Mesodermal cell (in vitro differentiated cells): ENCODE results near the gene SEH1L.
"Not testable (repeated sequence)": the region's sequence is repeated elsewhere in the genome, so short reads cannot be mapped to it uniquely, and the experiment has no call there.

Source experiments
- H3K27ac ChIP-seq: 2 replicates; pipeline ENCODE4 v1.7.0; 2013; ENCODE audit warnings: mild to moderate bottlenecking, low read depth, low read length, moderate library complexity; ENCODE audit not compliant: severe bottlenecking
- H3K36me3 ChIP-seq: 2 replicates; pipeline ENCODE4 v1.7.1; 2013; ENCODE audit warnings: mild to moderate bottlenecking, low read length, moderate library complexity; ENCODE audit not compliant: control insufficient read depth, insufficient read depth
- H3K4me1 ChIP-seq: one replicate; pipeline ENCODE4 v1.7.1; 2013; ENCODE audit warnings: mild to moderate bottlenecking, low read length; ENCODE audit not compliant: insufficient read depth, control insufficient read depth, poor library complexity, severe bottlenecking
- H3K4me3 ChIP-seq: 2 replicates; pipeline ENCODE4 v1.7.0; 2013; ENCODE audit warnings: low read length, control low read depth, mild to moderate bottlenecking; ENCODE audit not compliant: insufficient read depth, poor library complexity, severe bottlenecking; ENCODE audit errors: extremely low read depth
- H3K9me3 ChIP-seq: 2 replicates; pipeline ENCODE4 v1.7.1; 2013; ENCODE audit warnings: mild to moderate bottlenecking, low read length, moderate library complexity; ENCODE audit not compliant: control insufficient read depth
- WGBS, 2 experiments: methylation state at CpG; one replicate each; pipeline ENCODE4 v1.1.5; 2013; ENCODE audit warnings: missing lambda C conversion rate in 2 of 2; ENCODE audit not compliant: insufficient coverage in 2 of 2; 5-methylcytosine and 5-hydroxymethylcytosine counted together

Gene SEH1L

GRCh38 chr18:12995952-12996477, 48.2 kb downstream of the SEH1L start:
- WGBS, 2 experiments = 94 to 97% methylated on average over 6 of the region's 6 CpGs
- Histone ChIP-seq H3K27ac (no peak overlapping the region), H3K9me3 (no peaks in the 10 kb centered on the region), H3K4me3 (no peak overlapping the region), H3K36me3 (peaks cover 21% of the 10 kb centered on the region), H3K4me1 (no peaks in the 10 kb centered on the region)

- Histone ChIP-seq H3K27ac (no peak overlapping the region), H3K36me3 (peaks cover 28% of the 10 kb centered on the region), H3K9me3 (no peaks in the 10 kb centered on the region), H3K4me1 (no peaks in the 10 kb centered on the region), H3K4me3 (no peak overlapping the region)
- whole genome bisulfite sequencing, 2 experiments = 94 to 97% methylated on average over 10 of the region's 10 CpGs
Measured at GRCh38 chr18:12996661-12997292, 49.0 kb downstream of the SEH1L start.

DNA sequence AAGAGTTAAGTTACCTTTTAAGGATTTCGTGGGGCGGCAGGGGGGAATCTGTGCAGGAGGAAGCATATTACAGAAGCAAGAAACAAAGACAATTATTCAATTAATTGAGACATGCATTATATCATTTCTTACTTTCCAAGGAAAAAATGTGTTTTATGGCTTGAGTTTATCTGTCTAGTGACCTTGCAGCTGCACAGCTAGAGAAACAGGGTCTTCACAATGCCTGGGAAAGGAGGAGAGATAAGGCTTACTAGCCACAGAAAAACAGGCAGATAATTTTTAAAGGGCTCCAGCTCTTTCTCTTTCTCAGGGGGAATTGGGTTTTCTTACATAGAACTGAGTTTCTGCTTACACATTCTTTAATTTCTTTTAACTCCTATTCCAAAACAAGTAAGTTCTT, 49.5 kb downstream of the SEH1L start:
- WGBS, 2 experiments = 100% methylated on average over 1 of the region's 2 CpGs; no CpG with 5 or more reads in 1 of the 2 experiments
- H3K36me3 ChIP-seq = peaks cover 30% of the 10 kb centered on the region
- not testable (repeated sequence) for H3K4me1 ChIP-seq

DNA sequence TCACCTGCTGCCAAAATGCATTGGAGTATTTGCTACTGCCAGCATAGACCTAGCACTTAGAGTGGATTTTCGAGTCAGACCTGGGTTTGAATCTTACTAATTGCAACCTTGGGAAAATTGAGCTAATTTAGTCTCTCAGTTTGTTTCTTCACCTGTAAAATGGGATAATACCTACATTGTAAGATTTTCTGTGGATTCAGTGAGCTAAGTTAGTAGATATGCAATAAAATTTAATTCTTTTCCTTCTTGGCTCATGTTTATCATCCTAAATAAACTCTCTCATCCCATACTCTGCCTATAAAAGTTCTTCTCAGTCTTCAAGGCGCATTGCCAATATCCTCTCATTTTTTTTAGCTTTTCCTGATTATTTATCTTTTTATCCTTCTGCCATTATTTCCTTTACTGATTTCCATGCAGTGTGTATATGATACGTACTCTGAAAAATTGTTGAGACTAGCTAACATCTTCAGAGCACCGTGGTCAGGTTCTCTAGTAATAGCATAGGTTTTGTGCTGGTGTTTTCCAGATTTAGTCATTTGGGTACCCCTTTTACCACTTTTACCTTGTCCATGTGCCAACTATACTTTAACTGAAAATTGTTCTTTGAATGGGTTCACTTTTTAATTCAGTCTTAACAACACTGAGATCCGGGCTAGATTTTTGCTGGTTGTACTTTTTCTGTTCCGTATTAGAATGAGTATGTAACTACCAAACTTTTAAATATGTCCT, 50.7 kb downstream of the SEH1L start:
- no peaks in the 10 kb centered on the region for H3K9me3 ChIP-seq
- no peaks in the 10 kb centered on the region for H3K4me1 ChIP-seq
- peaks cover 30% of the 10 kb centered on the region for H3K36me3 ChIP-seq
- H3K4me3 ChIP-seq = no peak overlapping the region
- H3K27ac ChIP-seq = no peak overlapping the region
- 100% methylated on average over 2 of the region's 6 CpGs; no CpG with 5 or more reads in 1 of the 2 experiments for WGBS, 2 experiments

More for the DNA sequence above, 49.5 kb downstream of the SEH1L start:
- not testable (repeated sequence) for H3K9me3 ChIP-seq, H3K27ac ChIP-seq, H3K4me3 ChIP-seq

DNA sequence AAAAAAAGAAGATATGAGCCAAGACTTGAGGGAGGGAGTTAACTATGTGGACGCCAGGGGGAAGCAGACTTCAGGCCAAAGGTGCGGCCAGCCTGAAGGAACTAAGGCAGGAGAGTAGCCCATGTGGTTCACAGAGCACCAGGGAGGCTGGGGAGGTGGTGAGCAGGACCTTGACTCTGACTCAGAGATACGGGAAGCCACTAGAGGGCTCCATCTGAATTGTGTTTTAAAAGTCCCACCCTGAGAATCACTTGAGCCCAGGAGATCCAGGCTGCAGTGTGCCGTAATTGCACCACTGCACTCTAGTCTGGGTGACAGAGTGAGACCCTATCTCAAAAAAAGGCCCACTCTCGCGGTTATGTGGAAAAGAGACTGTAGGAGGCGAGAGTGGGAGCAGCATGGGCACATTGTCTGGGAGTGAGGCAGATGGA, 55.7 kb downstream of the SEH1L start:
- Histone ChIP-seq H3K4me1 (no peaks in the 10 kb centered on the region), H3K27ac (no peak overlapping the region), H3K9me3 (no peaks in the 10 kb centered on the region), H3K36me3 (peaks cover 57% of the 10 kb centered on the region), H3K4me3 (no peak overlapping the region)
- 57 to 75% methylated on average over 5 to 7 of the region's 7 CpGs for WGBS, 2 experiments

DNA sequence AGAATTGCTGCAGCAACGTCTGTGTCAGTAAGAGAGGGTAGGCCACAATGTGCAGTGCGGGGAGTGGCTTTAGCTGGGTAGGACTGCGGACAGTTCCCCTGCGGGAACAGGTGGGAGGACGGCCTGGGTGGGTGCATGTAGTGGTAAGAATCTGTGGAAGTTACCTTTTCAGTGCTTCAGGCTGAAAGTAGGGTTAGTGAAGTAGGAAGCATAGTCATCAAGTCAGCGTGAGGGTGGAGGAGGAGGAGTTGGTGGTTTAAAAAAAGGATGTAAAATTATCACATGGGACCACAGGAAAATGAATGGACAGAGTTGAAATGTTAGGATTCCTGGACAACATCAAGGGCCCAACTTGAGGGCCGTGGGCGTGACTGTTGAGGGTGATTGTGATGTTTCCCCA, 56.6 kb downstream of the SEH1L start:
- no peak overlapping the region for H3K27ac ChIP-seq
- H3K9me3 ChIP-seq = no peaks in the 10 kb centered on the region
- peaks cover 66% of the 10 kb centered on the region for H3K36me3 ChIP-seq
- H3K4me1 ChIP-seq = no peaks in the 10 kb centered on the region
- 95 to 98% methylated on average over 8 of the region's 8 CpGs for WGBS, 2 experiments
- no peak overlapping the region for H3K4me3 ChIP-seq

GRCh38 chr18:13005289-13005688, 57.5 kb downstream of the SEH1L start:
- Histone ChIP-seq H3K36me3 (peaks cover 72% of the 10 kb centered on the region), H3K4me1 (no peaks in the 10 kb centered on the region), H3K27ac (no peak overlapping the region), H3K9me3 (no peaks in the 10 kb centered on the region), H3K4me3 (no peak overlapping the region)
- 100% methylated on average over 1 of the region's 1 CpG for WGBS, 2 experiments

DNA sequence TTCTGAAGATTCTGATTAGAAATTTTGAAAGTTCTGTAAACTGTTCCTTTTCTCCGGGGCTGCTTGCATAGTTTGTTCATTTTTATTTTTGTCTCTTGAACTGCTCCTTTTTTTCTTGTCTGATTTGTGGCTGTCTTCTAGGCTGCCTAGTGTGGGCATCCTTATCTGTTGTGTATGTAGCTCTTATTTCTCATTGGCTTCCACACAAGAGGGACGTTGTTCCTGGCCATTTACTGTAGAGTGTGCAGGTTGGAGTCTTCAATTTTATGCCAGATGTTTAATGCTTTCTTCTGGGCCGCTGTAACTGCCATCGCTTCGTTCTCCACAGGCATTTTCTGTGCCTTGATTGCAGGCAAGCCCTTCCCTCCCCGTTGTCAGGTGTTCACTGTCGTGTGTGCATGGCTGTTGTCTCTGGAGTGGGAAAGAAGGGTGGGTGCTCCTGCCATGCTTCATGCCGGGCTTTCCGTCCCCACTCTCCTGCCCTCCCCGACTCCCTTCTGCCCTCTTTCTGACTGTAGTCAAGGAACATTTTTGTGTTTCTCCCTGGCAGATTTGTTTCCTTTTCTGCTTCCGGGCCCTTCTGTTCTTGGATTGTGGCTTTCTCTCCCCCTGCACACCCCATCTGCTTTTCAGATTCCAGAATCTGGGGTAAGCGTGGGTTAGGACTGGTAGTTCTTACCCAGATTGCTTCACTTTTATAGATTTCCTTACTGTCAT, 58.9 kb downstream of the SEH1L start:
- 90 to 98% methylated on average over 9 of the region's 12 CpGs for WGBS, 2 experiments
- no peak overlapping the region for H3K4me3 ChIP-seq
- H3K4me1 ChIP-seq = no peaks in the 10 kb centered on the region
- H3K9me3 ChIP-seq = no peaks in the 10 kb centered on the region
- H3K27ac ChIP-seq = no peak overlapping the region
- peaks cover 72% of the 10 kb centered on the region for H3K36me3 ChIP-seq

DNA sequence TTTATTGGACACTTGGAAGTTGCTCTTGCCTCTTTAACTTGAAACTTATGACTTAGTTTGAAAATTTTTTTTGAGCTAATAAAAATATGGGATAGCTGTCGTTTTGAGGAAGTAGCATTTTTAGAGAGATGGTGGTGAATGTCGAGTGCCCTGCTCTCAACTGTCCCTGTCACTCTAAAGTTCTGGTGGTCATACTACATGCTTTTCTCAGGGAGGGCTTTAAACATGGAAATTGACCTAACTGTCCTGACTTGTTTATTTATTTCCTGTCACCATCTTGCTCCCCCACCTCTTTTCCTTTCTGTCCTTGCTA, 59.4 kb downstream of the SEH1L start:
- peaks cover 75% of the 10 kb centered on the region for H3K36me3 ChIP-seq
- H3K9me3 ChIP-seq = no peaks in the 10 kb centered on the region
- no peak overlapping the region for H3K4me3 ChIP-seq
- H3K27ac ChIP-seq = no peak overlapping the region
- H3K4me1 ChIP-seq = no peaks in the 10 kb centered on the region
- WGBS, 2 experiments = no CpG with 5 or more reads among the region's 2 CpGs

DNA sequence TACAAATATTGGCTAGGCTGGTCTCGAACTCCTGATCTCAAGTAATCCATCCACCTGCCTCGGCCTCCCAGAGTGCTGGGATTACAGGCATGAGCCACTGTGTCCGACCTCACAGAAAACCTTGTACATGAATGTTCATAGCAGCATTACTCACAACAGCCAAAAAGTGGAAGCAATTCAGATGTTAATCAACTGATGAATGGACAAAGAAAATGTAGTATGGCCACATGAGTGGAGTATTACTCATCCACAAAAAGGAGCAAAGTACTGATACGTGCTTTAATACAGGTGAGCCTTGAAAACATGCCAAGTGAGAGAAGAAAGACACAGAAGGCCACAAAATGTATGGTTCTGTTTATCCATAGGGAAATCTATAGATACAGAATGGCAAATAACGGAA, 63.9 kb downstream of the SEH1L start:
- H3K4me3 ChIP-seq = no peak overlapping the region
- H3K9me3 ChIP-seq = no peaks in the 10 kb centered on the region
- H3K4me1 ChIP-seq = no peaks in the 10 kb centered on the region
- WGBS, 2 experiments = 95 to 100% methylated on average over 4 to 5 of the region's 5 CpGs
- no peak overlapping the region for H3K27ac ChIP-seq
- peaks cover 95% of the 10 kb centered on the region for H3K36me3 ChIP-seq
